Activated CD8-positive, alpha-beta T cell treated with anti-CD3 and anti-CD28 coated beads for 36 hours (primary cell): ENCODE measurements around the gene FUOM. TPM values are rescaled to one million over a fixed set of nuclear protein-coding genes. Genes with fewer than 3 reads are reported as not detected.
"Not testable (repeated sequence)": the region's sequence is repeated elsewhere in the genome, so short reads cannot be mapped to it uniquely, and the experiment has no call there.

Experiments used
- ATAC-seq: fragments of 200-7000 bp; cut with Tn5 transposase; one replicate; pipeline ENCODE4 v1.10.0; 2021; ENCODE audit warnings: mild to moderate bottlenecking, moderate library complexity
- CTCF ChIA-PET: fragments of 350-600 bp; sonication (Branson Sonifier 250); formaldehyde crosslinking; loops from one replicate; lab custom pipeline; 2021; ENCODE audit warnings: antibody characterized with exemption; lab: Charles Lee
- POLR2A ChIA-PET: fragments of 350-600 bp; sonication (Branson Sonifier 250); formaldehyde crosslinking; loops from one replicate; lab custom pipeline; 2021; ENCODE audit warnings: antibody characterized with exemption; lab: Charles Lee
- DNase-seq: peaks from one replicate; pipeline ENCODE4 v3.0.0-alpha.2; 2020
- H3K27ac Mint-ChIP-seq: one replicate; pipeline ENCODE4 v1.8.0; 2021; ENCODE audit warnings: mild to moderate bottlenecking, mixed read lengths
- H3K27me3 Mint-ChIP-seq: one replicate; pipeline ENCODE4 v1.8.0; 2021; ENCODE audit warnings: mixed read lengths
- H3K36me3 Mint-ChIP-seq: one replicate; pipeline ENCODE4 v1.8.0; 2021; ENCODE audit warnings: low read depth, mixed read lengths
- H3K4me1 Mint-ChIP-seq: one replicate; pipeline ENCODE4 v1.8.0; 2021; ENCODE audit warnings: low read depth, mixed read lengths
- H3K4me3 Mint-ChIP-seq: one replicate; pipeline ENCODE4 v1.8.0; 2021; ENCODE audit warnings: mild to moderate bottlenecking, moderate library complexity, mixed read lengths
- H3K9me3 Mint-ChIP-seq: one replicate; pipeline ENCODE4 v1.8.0; 2021; ENCODE audit warnings: mixed read lengths
- CTCF ChIP-seq: fragments of 200-600 bp; IDR thresholded peaks from one replicate; pipeline ENCODE4 v1.8.0; 2022; ENCODE audit warnings: antibody characterized with exemption, mild to moderate bottlenecking
- intact Hi-C: fragments of 100-400 bp; cut with micrococcal nuclease; formaldehyde crosslinking; loops from one replicate; pipeline ENCODE4 v1.10.0; 2022
- total RNA-seq, 2 experiments: library from RNA; stranded (reverse); gene quantifications; one replicate each; pipeline ENCODE4 v1.2.3, GENCODE V29; 2021

Gene FUOM
- total RNA-seq, 2 experiments from 2014 or later: 32.2 to 33.7 TPM

GRCh38 chr10:133379152-133379800, 21.5 kb upstream of the FUOM start, which contains the start of gene PAOX:
Gene PAOX, plus strand, starts transcription at chr10:133379262. Its CDS starts 55 bp downstream, at chr10:133379317.
- Mint-ChIP-seq H3K27me3 (no peaks in the 10 kb centered on the region), H3K27ac (no peak within 1 kb of the TSS), H3K9me3 (no peaks in the 10 kb centered on the region), H3K4me3 (peak within 1 kb of the TSS; percentile 74), H3K4me1 (peaks cover 4% of the 10 kb centered on the region), H3K36me3 (no peaks in the 10 kb centered on the region)
- DNase-seq: peak; percentile 74
- ChIA-PET CTCF (interaction anchor here (1.0 to 2.5 kb wide), 3 partner anchors 12 to 58 kb away, joined by 3 to 9 read pairs (median 5); no protein-coding TSS in a partner anchor), POLR2A (interaction anchor here (0.7 to 3.1 kb wide), 2 partner anchors 9 to 11 kb away, joined by 3 to 14 read pairs; no protein-coding TSS in a partner anchor)
- TF ChIP-seq CTCF: no peak
- intact Hi-C loops: no loop called here
- peak; percentile 79 for ATAC-seq

GRCh38 chr10:133378251-133379096, 20.7 kb upstream of the FUOM start:
- intact Hi-C loops: no loop called here
- no peaks in the 10 kb centered on the region for H3K36me3 Mint-ChIP-seq
- TF ChIP-seq CTCF: no peak
- H3K4me3 Mint-ChIP-seq: peak overlapping the region; percentile 74
- ChIA-PET CTCF (interaction anchor here (1.6 to 2.5 kb wide), 2 partner anchors 49 to 59 kb away, joined by 5 to 9 read pairs; no protein-coding TSS in a partner anchor), POLR2A (interaction anchor here (0.6 to 3.1 kb wide), 6 partner anchors 12 to 24 kb away, joined by 3 to 14 read pairs (median 4); partner anchors contain the start of genes FUOM and MTG1)
- no peak overlapping the region for H3K27ac Mint-ChIP-seq
- DNase-seq (peak; percentile 70), ATAC-seq (peak; percentile 41)
- peaks cover 7% of the 10 kb centered on the region for H3K4me1 Mint-ChIP-seq
- no peaks in the 10 kb centered on the region for H3K9me3 Mint-ChIP-seq
- no peaks in the 10 kb centered on the region for H3K27me3 Mint-ChIP-seq

GRCh38 chr10:133377818-133378250, 20.0 kb upstream of the FUOM start:
- H3K4me1 Mint-ChIP-seq: peaks cover 7% of the 10 kb centered on the region
- intact Hi-C loops: no loop called here
- peak overlapping the region; percentile 74 for H3K4me3 Mint-ChIP-seq
- no peaks in the 10 kb centered on the region for H3K27me3 Mint-ChIP-seq
- DNase-seq (no peak), ATAC-seq (no peak)
- H3K27ac Mint-ChIP-seq: no peak overlapping the region
- ChIA-PET POLR2A (interaction anchor here (0.6 to 3.1 kb wide), 7 partner anchors 13 to 42 kb away, joined by 3 to 14 read pairs (median 3); partner anchors contain the start of genes FUOM and MTG1), CTCF (interaction anchor here (1.6 to 2.5 kb wide), 2 partner anchors 48 to 60 kb away, joined by 5 to 9 read pairs; no protein-coding TSS in a partner anchor)
- no peaks in the 10 kb centered on the region for H3K36me3 Mint-ChIP-seq
- TF ChIP-seq CTCF: no peak
- no peaks in the 10 kb centered on the region for H3K9me3 Mint-ChIP-seq

GRCh38 chr10:133377025-133377817, 19.4 kb upstream of the FUOM start:
- POLR2A ChIA-PET: interaction anchor here (0.7 to 3.1 kb wide), 9 partner anchors 10 to 41 kb away, joined by 3 to 14 read pairs (median 3); partner anchors contain the start of gene FUOM
- peaks cover 7% of the 10 kb centered on the region for H3K4me1 Mint-ChIP-seq
- no peak for DNase-seq
- no peaks in the 10 kb centered on the region for H3K36me3 Mint-ChIP-seq
- ATAC-seq: no peak
- CTCF ChIA-PET: interaction anchor here (0.9 to 2.5 kb wide), 3 partner anchors 14 to 60 kb away, joined by 3 to 9 read pairs (median 5); no protein-coding TSS in a partner anchor
- H3K4me3 Mint-ChIP-seq: peak overlapping the region; percentile 12
- intact Hi-C loops: no loop called here
- no peak overlapping the region for H3K27ac Mint-ChIP-seq
- TF ChIP-seq CTCF: no peak
- no peaks in the 10 kb centered on the region for H3K9me3 Mint-ChIP-seq
- H3K27me3 Mint-ChIP-seq: no peaks in the 10 kb centered on the region

- POLR2A ChIA-PET: interaction anchor here (0.7 to 1.6 kb wide), 3 partner anchors 11 to 15 kb away, joined by 3 to 9 read pairs (median 4); no protein-coding TSS in a partner anchor
- DNase-seq, ATAC-seq, H3K27me3 Mint-ChIP-seq, CTCF ChIA-PET, H3K4me3 Mint-ChIP-seq, intact Hi-C loops, H3K27ac Mint-ChIP-seq, H3K4me1 Mint-ChIP-seq, H3K36me3 Mint-ChIP-seq, H3K9me3 Mint-ChIP-seq: not testable (repeated sequence)
These were observed 18.4 kb upstream of the FUOM start for GRCh38 chr10:133376183-133376582.
